Activated CD4-positive, alpha-beta T cell treated with anti-CD3 and anti-CD28 coated beads, Interleukin-2, amount 50 U/mL, for 4 hours (primary cell): ENCODE data around the gene DACT3.
A peak's percentile ranks its signal among the peaks of the same experiment; 100 is the strongest.

ENCODE experiments used
- DNase-seq, 2 experiments: peaks; one replicate each; pipeline ENCODE4 v3.0.0-alpha.2; 2020

DACT3 gene, protein sequence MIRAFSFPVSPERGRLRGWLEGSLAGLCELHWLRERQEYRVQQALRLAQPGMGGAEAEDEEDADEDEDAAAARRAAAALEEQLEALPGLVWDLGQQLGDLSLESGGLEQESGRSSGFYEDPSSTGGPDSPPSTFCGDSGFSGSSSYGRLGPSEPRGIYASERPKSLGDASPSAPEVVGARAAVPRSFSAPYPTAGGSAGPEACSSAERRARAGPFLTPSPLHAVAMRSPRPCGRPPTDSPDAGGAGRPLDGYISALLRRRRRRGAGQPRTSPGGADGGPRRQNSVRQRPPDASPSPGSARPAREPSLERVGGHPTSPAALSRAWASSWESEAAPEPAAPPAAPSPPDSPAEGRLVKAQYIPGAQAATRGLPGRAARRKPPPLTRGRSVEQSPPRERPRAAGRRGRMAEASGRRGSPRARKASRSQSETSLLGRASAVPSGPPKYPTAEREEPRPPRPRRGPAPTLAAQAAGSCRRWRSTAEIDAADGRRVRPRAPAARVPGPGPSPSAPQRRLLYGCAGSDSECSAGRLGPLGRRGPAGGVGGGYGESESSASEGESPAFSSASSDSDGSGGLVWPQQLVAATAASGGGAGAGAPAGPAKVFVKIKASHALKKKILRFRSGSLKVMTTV

DNA sequence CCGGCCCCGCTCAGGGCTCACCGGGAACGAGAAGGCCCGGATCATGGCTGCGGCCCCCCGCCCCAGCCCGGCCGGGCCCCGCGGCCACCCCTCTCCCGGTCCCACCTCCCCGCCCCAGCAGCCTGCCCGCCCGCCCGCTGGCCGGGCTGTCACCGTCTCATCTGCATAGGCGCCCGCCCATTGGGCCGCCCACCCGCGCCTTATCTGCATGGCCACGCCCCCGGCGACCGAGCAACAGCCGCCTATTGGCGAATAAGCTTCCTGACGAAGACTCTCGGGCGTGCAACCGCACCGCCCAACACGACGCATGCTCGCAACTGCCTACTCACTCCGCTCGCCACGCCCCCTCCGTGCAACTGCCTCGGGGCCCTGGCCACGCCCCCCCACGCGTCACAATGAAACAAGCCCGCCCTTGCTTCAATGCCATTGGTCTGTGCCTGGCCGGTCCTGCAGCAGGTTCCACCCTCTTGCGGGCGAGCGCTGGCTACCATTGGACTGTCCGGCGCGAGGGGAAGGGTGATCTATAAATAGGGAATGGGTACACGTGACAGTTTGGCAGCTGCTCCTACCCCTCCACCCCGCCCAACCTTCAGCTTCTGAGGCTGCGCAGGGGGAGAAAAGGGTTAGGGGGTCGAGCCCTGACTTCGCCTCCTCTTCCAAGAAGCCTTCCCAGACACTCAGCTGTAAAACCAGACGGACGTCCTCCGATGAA lies at the start of gene DACT3:
DACT3 (minus strand) TSS at position 163 of the 712 bp plus-strand sequence; CDS start at position 45, 118 bp downstream.
- DNase-seq, result peak; percentile 100

DNA sequence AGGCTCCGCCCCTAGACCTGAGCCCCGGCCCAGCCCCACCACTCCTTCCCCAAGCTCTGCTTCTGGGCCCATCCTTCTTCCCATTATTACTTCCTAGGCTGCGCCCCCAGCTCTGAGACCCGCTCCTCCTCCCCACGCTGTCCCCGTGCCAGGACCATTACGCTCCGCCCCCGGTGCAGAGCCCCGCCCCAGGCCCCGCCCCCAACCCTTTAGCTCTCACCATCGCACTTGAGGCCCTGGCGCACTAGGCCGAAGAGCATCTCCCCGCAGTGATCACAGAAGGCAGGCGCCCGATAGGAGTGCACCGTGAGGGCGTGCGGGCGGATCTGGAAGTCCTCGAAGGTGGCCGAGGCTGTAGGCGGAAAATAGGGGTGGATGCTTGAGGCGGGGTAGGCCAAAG lies 49.7 kb upstream of the DACT3 start:
- no peak for DNase-seq

DNA sequence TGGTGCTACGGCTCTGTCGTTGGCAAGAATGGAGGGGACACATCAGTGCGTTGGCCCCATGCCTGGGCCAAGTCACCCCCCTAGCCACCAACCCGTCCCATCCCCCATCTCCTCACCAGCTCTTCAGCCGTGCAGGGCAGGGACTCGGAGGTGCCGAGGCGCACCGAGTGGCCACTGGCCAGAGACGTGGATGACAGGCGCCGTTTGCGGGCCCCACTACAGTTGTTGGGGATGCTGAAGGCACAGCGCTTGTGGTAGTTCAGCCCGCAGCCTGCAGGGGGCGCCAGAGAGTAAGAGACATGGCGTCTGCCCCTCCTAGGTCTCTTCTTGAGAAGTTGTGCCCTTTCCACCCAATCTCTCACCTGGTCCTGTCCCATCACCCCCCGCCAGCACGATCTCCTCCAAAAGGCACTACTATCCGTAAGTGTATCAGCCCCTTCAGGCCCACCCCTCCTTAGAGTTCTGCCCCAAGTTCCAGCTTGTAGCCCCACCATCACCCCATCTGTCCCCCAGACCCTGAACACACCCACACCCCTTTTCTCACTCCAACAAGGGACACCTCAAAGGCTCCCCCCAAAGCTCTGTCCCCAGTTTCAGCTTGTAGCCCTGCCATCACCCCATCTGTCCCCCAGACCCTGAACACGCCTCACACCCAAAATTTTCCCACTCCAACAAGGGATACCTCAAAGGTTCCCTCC lies 43.5 kb upstream of the DACT3 start:
- DNase-seq, result peak; percentile 86 to 92

DNA sequence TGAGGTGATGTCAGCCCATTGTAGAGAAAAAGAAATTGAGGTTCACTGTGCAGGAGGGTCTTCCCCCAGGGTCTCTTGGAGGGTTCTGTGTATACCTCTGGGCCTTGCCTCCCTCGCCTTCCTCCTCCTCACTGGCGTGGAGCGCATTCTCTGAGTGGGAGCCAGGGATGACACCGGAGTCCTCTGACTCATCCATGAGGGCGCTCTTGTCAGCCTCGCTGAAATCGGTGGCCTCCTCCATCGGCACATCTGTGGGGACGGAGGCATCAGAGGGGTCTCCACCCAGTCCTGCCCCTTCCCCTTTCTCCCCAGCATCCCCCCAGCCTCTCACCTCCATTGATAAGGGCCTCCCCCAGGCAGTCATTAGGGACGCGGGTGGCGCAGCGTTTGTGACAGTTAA lies 39.7 kb upstream of the DACT3 start:
- no peak for DNase-seq

DNA sequence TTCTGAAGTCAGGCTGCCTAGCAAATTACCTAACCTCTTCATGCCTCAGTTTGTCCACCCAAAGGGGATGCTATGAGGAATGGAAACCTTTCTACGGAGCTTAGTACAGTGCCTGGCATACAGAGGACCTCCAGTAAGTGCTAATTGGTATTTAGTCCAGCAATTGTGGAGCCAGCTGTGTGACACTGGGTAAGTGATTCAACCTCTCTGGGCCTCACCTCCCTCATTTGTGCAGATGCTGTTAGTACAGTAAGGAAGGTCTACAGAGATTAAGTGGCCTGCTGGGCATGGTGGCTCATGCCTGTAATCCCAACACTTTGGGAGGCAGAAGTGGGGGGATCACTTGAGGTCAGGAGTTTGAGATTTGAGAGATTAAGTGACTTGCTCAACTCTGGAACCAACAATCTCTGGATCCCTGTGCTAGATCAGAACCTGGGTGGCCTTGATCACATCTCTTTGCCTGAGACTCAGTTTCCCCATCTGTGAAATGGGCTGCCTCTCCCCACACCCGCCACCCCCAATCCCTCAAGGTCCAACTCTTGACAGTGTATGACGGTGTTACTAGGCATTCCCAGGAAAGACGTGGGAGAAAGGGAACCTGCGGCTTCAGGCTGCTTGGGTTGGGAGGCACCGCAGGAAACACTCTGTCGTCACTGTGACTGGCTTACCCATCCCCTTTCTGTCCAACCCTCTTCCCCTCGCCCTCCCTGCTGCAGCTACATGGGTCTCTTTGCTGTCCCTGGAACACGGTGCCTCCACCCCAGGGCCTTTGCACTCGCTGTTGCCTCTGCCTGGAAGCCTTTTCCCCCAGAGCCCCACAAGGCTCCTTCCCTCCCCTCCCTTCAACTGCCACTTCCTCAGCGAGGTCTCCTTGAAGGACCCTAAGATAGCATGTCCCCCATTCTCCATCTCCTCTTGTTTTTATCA lies 37.7 kb upstream of the DACT3 start:
- no peak for DNase-seq

DNA sequence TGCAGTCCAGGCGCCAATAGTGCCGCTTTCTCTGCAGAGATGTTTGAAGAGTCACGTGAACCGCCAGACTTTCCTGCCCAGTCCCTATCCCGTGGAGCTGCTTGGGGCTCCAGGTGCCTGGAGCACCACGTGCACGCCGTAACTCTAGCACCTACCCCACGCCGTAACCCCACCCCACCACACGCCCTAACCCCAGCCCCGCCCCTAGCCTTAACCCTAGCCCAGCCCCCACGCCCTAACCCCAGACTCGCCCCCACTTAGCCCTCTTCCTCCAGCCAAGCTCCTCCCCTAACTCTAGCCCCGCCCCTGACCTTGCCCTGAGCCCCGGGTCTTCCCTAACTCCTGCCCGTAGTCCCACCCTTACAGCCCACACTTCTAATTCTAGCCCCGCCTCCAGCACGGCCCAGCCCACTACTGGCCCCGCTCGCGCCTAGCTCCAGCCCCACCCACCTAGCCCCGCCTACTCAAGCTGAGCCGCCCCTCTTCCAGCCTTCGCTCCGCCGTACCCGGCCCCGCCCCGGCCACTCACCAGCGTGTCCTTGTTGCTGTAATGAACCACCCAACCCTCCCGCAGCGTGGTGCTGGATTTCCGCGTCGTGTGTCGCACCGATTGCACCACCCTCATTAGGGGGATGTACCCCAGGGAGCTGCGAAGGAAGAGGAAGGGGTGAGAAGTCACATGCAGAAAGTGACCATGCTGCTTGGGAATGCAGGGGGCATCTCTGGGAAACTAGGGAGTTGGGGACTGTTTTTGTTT lies 36.4 kb upstream of the DACT3 start:
- no peak for DNase-seq

DNA sequence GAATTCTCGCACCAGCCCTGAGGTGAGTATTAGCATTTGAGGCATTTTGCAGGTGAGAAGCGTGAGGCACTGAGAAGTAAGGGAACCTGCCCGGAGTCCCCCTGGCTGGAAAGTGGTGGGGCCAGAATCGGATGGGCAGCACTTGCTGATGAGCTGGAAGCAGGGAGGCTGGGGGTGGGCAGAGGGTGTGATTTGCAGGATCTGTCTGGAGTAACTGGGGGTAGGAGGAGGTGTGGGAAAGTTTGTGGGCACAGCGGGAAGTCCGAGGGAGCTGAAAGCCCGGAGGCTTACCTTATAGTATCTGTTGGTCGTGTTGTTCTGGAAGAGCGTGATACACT lies 35.9 kb upstream of the DACT3 start:
- DNase-seq, result no peak

DNA sequence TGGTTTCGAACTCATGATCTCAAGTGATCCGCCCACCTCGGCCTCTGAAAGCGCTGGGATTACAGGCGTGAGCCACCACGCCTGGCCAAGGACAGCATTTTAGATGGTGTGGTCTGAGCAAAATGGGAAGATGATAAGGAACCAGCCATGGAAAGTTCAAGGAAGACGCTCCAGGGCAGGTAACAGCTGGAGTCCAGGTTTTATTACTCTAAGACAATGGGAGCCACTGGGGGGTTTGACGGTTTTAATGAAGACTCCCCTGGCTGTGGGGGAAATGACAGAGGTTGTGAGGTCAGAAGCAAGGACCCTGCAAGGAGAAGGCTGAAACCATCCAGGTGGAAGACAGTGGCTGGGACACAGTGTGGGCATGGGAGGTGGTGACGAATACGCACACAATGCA lies 35.1 kb upstream of the DACT3 start:
- no peak for DNase-seq

DNA sequence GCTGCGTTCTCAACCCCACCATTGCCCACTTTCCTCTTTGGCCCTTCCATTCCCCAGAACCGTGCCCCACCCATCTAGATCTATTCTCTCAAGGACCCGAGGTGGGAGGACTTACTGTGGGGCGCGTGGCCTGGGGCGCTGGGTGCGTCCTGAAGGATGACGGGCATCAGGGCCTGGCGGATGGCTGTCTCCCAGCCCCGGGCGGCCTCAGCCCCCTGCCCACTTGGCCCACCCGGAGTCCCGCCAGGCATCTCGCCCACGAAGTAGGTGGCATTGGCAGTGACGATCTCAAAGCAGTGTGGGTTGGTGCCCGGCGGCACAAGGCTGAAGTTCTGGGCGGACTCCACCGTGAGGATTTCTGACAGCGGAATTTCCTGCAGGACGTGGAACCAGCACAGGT lies 32.8 kb upstream of the DACT3 start:
- no peak for DNase-seq

DNA sequence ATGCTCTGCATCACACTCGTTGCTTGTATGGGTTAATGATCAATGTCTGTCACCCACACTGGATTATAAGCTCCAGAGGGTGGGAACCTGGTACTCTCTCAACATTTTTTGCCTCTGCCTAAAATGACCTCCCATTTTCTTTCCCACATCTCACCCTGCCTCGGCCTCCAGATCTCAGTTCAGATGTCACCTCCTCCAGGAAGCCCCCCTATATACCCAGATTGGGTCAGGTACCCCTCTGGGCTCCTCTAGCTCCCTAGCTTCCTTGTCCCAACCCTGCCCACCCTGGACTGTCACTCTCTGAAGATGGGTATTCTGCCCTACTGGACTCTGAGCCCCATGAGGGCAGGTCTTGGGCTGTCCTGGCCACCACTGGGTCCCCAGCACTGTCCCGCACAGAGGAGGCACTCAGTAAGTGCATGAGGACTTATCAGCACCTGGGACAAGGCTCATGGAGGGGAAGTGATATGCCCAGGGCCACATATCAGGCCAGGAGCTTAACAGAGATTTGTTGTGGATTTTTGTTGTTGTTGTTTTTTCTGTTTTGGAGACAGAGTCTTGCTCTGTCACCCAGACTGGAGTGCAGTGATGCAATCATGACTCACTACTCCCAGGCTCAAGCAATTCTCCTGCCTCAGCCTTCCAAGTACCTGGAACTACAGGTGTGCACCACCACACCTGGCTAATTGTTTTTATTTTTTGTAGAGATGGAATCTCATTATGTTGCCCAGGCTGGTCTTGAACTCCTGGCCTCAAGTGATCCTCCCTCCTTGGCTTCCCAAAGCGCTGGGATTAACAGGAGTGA lies 32.1 kb upstream of the DACT3 start:
- no peak for DNase-seq

DNA sequence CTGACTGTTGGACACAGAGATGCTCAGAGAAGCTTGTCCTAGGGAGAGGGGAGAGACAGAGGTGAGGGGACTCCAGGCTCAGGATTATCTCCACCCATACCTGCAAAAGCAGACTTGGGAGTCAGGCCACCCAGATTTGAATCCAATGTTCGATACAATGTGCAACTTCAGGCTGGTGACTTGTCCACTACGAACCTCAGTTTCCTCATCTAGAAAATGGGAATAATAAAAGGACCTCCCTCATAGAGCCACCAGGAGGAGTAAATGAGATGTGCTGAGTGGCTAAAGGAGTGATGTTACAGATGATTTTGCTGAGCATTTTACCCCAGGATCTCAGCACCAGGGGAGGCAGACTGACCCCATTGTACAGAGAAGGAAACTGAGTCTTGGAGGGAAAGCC lies 31.0 kb upstream of the DACT3 start:
- no peak for DNase-seq

DNA sequence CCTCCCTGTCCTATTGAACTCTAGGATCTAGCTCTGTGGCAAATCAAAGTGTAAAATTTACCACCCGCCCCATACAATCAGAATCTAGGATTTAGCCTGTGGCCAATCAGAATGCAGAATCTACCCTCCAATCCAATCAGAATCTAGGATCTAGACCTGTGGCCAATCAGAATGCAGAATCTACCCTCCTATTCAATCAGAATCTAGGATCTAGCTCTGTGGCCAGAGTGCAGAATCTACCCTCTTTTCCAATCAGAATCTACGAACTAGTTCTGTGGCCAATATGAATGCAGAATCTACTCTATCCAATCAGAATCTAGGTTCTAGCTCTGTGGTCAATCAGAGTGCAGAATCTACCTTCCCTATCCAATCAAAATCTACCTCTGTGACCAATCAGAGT lies 30.1 kb upstream of the DACT3 start:
- DNase-seq, result no peak

DNA sequence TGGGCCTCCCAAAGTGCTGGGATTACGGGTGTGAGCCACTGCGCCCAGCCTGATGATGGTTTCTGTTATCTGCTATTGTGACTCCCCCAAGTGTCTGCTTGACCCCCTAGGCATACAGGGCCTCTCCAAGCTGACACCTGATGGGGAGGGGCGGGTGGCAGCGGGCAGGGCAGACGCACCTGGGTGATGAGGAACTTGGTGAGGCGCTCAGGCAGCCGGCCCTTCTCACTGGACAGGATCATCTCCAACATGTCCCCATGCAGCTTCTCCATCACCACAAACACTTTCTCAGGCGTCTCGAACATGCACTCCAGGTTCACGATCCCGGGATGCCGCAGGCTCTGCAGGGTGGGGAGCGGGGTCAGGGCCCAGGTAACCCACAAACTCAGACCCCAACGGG lies 28.4 kb upstream of the DACT3 start:
- DNase-seq, result no peak

DNA sequence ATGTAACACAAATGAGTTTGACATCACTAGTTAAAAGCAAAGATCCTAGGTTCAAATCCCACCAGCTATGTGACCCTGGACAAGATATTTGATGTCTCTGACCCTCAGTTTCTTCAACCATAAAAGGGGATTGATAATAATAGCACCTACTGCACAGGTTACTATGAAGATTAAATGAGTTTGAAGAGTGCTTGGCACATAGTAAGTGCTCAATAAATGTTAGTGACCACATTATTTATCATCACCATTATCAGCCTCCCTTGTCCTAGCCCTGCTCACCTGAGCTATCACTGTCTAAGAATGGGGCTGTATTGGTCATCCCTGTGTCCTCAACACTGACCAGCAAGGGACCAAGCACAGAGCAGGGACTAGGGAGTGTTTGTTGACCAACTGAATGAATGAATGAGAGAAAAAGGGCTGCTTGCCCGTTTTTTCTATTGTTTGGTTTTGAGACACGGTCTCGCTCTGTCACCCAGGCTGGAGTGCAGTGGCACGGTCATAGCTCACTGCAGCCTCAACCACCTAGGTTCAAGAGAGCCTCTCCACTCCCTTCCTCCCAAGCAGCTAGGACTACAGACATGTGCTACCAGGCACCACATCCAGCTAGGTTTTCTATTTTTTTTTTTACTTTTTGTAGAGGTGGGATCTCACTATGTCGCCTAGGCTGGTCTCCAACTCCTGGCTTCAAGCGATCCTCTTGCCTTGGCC lies 26.6 kb upstream of the DACT3 start:
- DNase-seq, result no peak

DNA sequence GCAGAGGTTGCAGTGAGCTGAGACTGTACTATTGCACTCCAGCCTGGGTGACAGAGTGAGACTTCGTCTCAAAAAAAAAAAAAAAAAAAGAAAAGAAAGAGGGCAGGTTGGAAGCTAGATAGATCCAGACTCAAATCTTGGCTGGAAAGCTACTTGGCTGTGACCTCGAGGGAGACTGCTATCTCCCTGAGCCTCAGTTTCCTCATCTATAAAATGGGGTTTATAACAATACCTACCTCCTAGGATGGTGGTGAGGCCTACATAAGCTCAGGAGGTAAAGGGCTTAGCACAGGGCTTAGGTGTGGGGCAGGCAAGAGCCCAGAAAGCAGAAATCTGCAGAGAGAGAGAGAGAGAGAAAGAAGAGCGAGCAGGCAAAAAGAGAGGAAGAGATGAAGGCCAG lies 24.2 kb upstream of the DACT3 start:
- DNase-seq, result no peak

DNA sequence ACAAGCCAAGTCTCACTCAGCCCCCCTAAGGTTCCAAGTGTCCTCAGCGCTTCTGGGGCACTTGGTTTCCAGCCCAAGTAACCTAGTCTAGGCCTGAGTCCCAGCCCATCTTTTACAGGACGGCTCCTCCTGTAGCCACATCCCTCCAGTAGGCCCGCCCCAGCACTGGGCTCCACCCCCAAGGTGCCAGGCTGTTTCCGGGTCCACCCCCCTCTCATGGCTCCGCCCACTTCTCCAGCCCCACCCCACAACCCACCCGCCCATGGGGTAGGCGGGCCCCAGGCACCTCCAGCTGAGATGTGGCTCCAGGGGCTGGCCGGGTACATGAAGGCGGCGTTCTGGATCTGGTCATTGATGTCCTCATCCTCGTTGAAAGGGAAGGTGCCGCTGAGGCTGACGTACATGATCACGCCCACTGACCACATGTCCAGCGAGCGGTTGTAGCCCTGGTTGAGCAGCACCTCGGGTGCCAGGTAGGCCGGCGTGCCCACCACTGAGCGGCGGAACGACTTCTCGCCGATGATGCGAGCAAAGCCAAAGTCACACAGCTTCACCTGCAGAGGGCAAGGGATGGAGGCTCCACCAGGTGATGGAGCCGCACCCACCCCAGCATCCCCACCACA lies 17.2 kb upstream of the DACT3 start:
- peak; percentile 40 to 44 for DNase-seq

DNA sequence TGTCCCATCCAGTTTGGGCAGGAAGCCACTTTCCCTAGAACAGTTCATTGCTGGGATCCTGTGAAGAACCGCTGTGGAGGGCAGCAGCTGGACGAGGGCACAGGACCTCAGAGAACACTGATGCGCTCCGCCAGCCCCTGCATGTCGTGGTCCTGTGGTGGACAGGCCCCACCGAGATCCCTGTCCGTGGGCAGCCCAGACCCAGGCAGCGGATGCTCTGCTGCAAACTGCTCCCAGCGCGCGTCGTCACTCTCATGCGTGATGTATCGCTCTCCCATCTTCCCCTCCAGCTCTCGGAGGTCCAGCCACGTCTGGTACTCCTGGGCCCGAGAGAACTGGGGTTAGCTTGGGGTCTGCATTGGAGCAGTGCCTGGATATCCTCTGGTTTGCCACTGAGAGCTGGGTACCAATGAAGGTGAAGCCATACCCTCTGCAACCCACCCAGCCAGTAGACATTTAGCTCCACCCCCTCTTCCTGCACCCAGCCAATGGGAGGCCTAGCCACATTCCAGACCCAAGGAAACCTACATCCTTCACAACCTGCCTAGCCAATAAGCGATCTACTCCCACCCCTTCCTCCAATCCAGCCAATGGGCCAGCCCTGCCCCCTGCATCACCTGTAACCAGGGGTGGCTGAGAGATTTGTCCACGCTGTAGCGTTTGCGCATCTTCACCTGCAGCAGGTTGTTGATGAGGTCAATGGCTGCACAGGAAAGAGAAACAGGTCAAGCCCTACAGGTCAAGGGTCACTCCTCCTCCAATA lies 13.6 kb upstream of the DACT3 start:
- DNase-seq, result no peak

DNA sequence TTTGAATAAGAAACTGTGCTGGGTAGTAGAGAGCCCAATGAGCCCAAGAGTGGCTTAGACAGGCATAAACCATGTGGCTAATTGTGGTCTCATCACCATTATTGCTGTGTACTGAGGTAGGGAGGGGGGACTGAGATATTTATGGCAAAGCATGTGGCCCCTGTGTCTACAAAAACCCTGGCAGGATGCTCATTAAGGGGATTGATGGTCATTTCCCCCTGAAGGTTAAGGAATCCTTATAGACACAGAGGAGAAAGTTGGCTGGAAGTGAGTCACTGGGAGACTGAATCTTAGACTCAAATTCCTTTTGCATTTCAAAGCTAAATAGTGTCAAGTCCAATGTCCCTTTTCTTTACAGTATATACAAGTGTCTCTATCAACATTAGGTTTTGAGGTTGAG lies 9.8 kb upstream of the DACT3 start:
- no peak for DNase-seq

DNA sequence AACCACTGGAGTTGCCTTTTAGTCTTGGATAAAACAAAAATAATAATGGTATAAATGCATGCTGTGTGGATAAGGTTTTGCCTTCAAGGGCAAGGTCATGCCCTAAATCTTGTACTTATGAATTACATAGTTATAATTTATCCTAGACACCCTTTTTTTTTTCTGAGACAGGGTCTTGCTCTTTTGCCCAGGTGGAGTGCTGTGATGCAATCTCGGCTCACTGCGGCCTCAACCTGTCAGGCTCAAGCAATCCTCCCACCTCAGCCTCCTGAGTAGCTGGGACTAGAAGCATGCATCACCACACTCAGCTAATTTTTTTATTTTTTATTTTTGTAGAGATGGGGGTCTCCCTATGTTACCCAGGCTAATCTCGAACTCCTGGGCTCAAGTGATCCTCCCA lies 7.7 kb upstream of the DACT3 start:
- no peak for DNase-seq
